Keratinocyte (primary cell): ENCODE results near the gene SH3PXD2A. TPM values are rescaled to one million over a fixed set of nuclear protein-coding genes. Genes with fewer than 3 reads are reported as not detected.
"Not testable (repeated sequence)": the region's sequence is repeated elsewhere in the genome, so short reads cannot be mapped to it uniquely, and the experiment has no call there.

ENCODE experiments used
- DNase-seq: peaks from one replicate; pipeline ENCODE4 v3.0.0-alpha.2; 2011; ENCODE audit warnings: low read depth, missing footprints, low spot score
- FAIRE-seq: peaks from 2 replicates; lab custom pipeline; 2011; peaks lifted over from hg19 to GRCh38; lab: Jason Lieb, UNC
- H2AFZ ChIP-seq: 2 replicates; pipeline ENCODE4 v1.6.0; 2012; ENCODE audit warnings: low read length, control low read depth, inconsistent platforms; ENCODE audit not compliant: control insufficient read depth
- H3K27ac ChIP-seq: 2 replicates; pipeline ENCODE4 v1.5.1; 2011; ENCODE audit warnings: low read length; ENCODE audit not compliant: control insufficient read depth, insufficient read depth
- H3K27me3 ChIP-seq: 3 replicates; pipeline ENCODE4 v1.6.0; 2011; ENCODE audit warnings: low read length; ENCODE audit not compliant: control insufficient read depth, insufficient read depth; ENCODE audit errors: extremely low read depth
- H3K36me3 ChIP-seq, 2 experiments: 2 replicates in 1 of 2; 3 replicates in 1 of 2; pipeline ENCODE4 v1.5.1; 2011; ENCODE audit warnings: low read length in 2 of 2, mild to moderate bottlenecking in 1 of 2; ENCODE audit not compliant: control insufficient read depth in 2 of 2, insufficient read depth in 2 of 2; ENCODE audit errors: extremely low read depth in 1 of 2
- H3K4me1 ChIP-seq: 3 replicates; pipeline ENCODE4 v1.5.1; 2011; ENCODE audit warnings: low read length; ENCODE audit not compliant: control insufficient read depth, insufficient read depth; ENCODE audit errors: extremely low read depth
- H3K4me2 ChIP-seq: 3 replicates; pipeline ENCODE4 v1.6.0; 2011; ENCODE audit warnings: low read depth, low read length; ENCODE audit not compliant: control insufficient read depth, insufficient read depth; ENCODE audit errors: extremely low read depth
- H3K4me3 ChIP-seq, 3 experiments: fragments of 200-600 bp in 1 of 3; sonication (generic) in 1 of 3; 2 replicates in 2 of 3; 3 replicates in 1 of 3; pipeline ENCODE4 v1.5.1; 2011 to 2016; ENCODE audit warnings: low read length in 3 of 3, mild to moderate bottlenecking in 3 of 3, control low read depth in 2 of 3, inconsistent platforms in 1 of 3, low read depth in 1 of 3, mixed read lengths in 1 of 3, mixed run types in 1 of 3, moderate library complexity in 1 of 3; ENCODE audit not compliant: control insufficient read depth in 2 of 3, insufficient read depth in 2 of 3; ENCODE audit errors: extremely low read depth in 1 of 3
- H3K79me2 ChIP-seq: 2 replicates; pipeline ENCODE4 v1.6.0; 2012; ENCODE audit warnings: low read length; ENCODE audit not compliant: control insufficient read depth, insufficient read depth
- H3K9ac ChIP-seq: 3 replicates; pipeline ENCODE4 v1.6.0; 2011; ENCODE audit warnings: low read length; ENCODE audit not compliant: control insufficient read depth, insufficient read depth; ENCODE audit errors: extremely low read depth
- H3K9me1 ChIP-seq: 3 replicates; pipeline ENCODE4 v1.6.0; 2011; ENCODE audit warnings: low read length; ENCODE audit not compliant: control insufficient read depth, insufficient read depth; ENCODE audit errors: extremely low read depth
- H3K9me3 ChIP-seq: 2 replicates; pipeline ENCODE4 v1.5.1; 2012; ENCODE audit warnings: low read depth, low read length; ENCODE audit not compliant: control insufficient read depth
- H4K20me1 ChIP-seq: 3 replicates; pipeline ENCODE4 v1.6.0; 2011; ENCODE audit warnings: low read length; ENCODE audit not compliant: control insufficient read depth, insufficient read depth; ENCODE audit errors: extremely low read depth
- EZH2 ChIP-seq: IDR thresholded peaks from one replicate; pipeline ENCODE4 v1.6.1; 2012; ENCODE audit warnings: inconsistent platforms, mild to moderate bottlenecking, low read length, moderate library complexity
- dilution Hi-C: fragments of 300-500 bp; cut with MboI; formaldehyde crosslinking; loops from one replicate; pipeline ENCODE4 v1.7.0; 2020; ENCODE audit warnings: low sequenced_read_pairs; ENCODE audit not compliant: extremely low pct_ligation_motif_present
- polyA plus RNA-seq, 5 experiments: library from polyadenylated mRNA; depleted of rRNA in 3 of 5; stranded (reverse) in 3 of 5; stranded (forward) in 1 of 5; unstranded in 1 of 5; fragments of >200 nt; gene quantifications; 1 replicate in 1 of 5; 2 replicates in 3 of 5; 3 replicates in 1 of 5; pipeline versions ENCODE4 v1.2.1 to v1.2.3, GENCODE V29; 2011 to 2012; ENCODE audit warnings: missing spikeins in 2 of 5, low read depth in 1 of 5, low replicate concordance in 1 of 5
- TF ChIP-seq, protein P1 (sequence below), 3 experiments: IDR thresholded peaks in 1 of 3; conservative IDR thresholded peaks in 1 of 3; optimal IDR thresholded peaks in 1 of 3; 2 replicates in 2 of 3; 3 replicates in 1 of 3; pipeline versions ENCODE3 to v1.5.1; 2011; ENCODE audit warnings: low read length in 3 of 3, mild to moderate bottlenecking in 3 of 3, moderate library complexity in 2 of 3, control low read depth in 1 of 3, inconsistent platforms in 1 of 3; ENCODE audit not compliant: insufficient read depth in 2 of 3; ENCODE audit errors: extremely low read depth in 1 of 3

SH3PXD2A gene
- polyA plus RNA-seq, 1 donor (not counting 4 experiments of a cell fraction or from before 2014, with no cell fraction given) = 33.9 TPM

DNA sequence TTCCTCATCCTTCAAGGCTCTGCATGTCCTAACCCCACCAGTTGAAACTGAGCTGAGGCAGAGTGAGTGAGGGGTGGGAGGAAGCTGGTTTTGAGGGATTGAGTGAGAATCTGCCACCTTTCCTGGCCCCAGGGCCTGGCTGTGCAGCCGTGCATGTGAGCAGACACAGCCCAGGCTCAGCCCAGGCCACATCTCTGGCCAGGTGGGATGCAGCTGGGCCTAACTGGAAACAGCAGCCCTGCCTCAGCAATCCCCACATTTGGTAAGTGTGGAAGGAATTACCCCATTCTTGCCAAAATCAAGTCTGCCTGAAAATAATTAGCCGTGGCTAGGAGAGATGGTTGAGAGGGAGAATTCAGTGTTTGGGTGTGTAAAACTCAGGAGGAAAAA is 245.3 kb downstream of the SH3PXD2A start:
- Histone ChIP-seq H3K9me1 (no peaks in the 10 kb centered on the region), H3K4me3 (no peak overlapping the region), H3K4me1 (no peaks in the 10 kb centered on the region), H4K20me1 (peaks cover 6% of the 10 kb centered on the region), H3K9ac (no peak overlapping the region), H2AFZ (no peak overlapping the region), H3K9me3 (no peaks in the 10 kb centered on the region), H3K27me3 (no peaks in the 10 kb centered on the region), H3K79me2 (no peaks in the 10 kb centered on the region), H3K36me3 (peaks cover 60 to 63% of the 10 kb centered on the region in 2 experiments), H3K4me2 (no peak overlapping the region), H3K27ac (no peak overlapping the region)
- dilution Hi-C loops = no loop called here
- FAIRE-seq (no peak), DNase-seq (no peak)
- no peak for TF ChIP-seq EZH2
- TF ChIP-seq, protein P1, sequence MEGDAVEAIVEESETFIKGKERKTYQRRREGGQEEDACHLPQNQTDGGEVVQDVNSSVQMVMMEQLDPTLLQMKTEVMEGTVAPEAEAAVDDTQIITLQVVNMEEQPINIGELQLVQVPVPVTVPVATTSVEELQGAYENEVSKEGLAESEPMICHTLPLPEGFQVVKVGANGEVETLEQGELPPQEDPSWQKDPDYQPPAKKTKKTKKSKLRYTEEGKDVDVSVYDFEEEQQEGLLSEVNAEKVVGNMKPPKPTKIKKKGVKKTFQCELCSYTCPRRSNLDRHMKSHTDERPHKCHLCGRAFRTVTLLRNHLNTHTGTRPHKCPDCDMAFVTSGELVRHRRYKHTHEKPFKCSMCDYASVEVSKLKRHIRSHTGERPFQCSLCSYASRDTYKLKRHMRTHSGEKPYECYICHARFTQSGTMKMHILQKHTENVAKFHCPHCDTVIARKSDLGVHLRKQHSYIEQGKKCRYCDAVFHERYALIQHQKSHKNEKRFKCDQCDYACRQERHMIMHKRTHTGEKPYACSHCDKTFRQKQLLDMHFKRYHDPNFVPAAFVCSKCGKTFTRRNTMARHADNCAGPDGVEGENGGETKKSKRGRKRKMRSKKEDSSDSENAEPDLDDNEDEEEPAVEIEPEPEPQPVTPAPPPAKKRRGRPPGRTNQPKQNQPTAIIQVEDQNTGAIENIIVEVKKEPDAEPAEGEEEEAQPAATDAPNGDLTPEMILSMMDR (optimal IDR thresholded peaks at IDR 0.05 in 1 of 3, IDR thresholded peaks at IDR 0.05 in 1 of 3, conservative IDR thresholded peaks at IDR 0.05 in 1 of 3; ENCODE audit: extremely low read depth in 1 of 3, insufficient read depth in 2 of 3, low read length in 3 of 3) = no peak

DNA sequence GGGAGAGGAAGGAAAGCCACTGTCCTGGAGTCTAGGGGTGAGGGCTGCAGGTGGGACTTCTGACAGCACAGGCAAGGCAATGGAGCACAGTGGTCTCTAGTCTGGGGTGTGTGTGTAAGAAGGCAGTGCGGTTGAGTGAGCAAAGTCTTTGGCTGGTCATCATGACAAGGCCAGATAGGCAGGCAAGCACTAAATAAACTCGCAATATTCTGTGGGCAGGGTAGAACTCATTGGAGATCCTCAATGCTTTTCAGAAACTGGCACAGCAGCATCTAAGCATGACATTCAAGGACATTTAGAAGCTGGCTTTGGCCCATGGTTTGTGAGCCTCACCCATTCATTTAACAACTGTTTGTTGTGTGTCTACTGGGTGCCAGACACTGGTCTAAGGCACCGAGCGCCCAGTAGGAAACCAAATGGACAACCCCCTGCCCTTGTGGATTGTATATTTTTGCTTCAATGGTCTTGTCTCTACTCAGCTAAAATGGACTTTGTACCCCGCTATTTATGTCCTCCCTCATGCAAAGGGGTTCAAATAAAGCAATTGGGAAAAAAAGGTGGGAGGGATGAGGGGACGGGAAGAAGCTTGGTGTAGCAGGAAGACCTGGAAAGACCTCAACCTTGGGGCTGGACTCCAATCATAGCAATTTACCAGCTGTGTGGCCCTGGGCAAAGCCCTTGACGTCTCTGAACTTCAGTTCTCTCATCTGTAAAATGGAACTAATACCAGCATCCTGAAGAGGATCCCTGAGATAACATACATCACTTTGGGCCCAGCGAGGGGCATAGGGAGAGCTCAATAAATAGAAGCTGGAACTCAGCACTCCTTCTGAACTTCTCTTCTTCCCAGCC is 245.9 kb downstream of the SH3PXD2A start:
- FAIRE-seq (no peak), DNase-seq (no peak)
- TF ChIP-seq, protein P1 (optimal IDR thresholded peaks at IDR 0.05 in 1 of 3, IDR thresholded peaks at IDR 0.05 in 1 of 3, conservative IDR thresholded peaks at IDR 0.05 in 1 of 3; ENCODE audit: extremely low read depth in 1 of 3, insufficient read depth in 2 of 3, low read length in 3 of 3) = no peak
- TF ChIP-seq EZH2 = no peak
- no peak overlapping the region for H3K9ac ChIP-seq
- no peak overlapping the region for H2AFZ ChIP-seq
- no peaks in the 10 kb centered on the region for H3K4me1 ChIP-seq
- peaks cover 6% of the 10 kb centered on the region for H4K20me1 ChIP-seq
- no peak overlapping the region for H3K4me3 ChIP-seq
- dilution Hi-C loops = no loop called here
- no peaks in the 10 kb centered on the region for H3K79me2 ChIP-seq
- H3K4me2 ChIP-seq = no peak overlapping the region
- H3K27me3 ChIP-seq = no peaks in the 10 kb centered on the region
- no peaks in the 10 kb centered on the region for H3K9me3 ChIP-seq
- H3K36me3 ChIP-seq = peaks cover 65 to 66% of the 10 kb centered on the region in 2 experiments
- no peak overlapping the region for H3K27ac ChIP-seq
- H3K9me1 ChIP-seq = no peaks in the 10 kb centered on the region

DNA sequence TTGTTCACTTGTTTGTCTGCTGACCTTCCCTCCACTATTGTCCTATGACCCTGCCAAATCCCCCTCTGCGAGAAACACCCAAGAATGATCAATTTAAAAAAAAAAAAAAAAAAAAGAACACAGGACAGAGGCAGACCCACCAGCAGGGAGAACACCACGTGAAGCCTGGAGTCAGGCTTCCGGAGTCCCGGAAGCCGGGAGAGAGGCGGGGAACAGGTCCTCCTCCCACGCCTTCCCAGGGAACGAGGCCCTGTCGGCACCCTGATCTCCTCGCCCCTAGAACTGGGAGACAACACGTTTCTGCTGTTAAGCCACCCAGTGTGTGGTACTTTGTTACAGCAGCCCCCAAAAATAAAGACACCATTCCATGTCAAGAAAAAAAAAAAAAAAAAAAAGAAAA is 247.3 kb downstream of the SH3PXD2A start:
- H3K9me1 ChIP-seq, DNase-seq, H2AFZ ChIP-seq, H3K9ac ChIP-seq, H4K20me1 ChIP-seq, H3K9me3 ChIP-seq, H3K27ac ChIP-seq, H3K79me2 ChIP-seq, dilution Hi-C loops, H3K4me2 ChIP-seq, H3K27me3 ChIP-seq, H3K4me1 ChIP-seq, H3K4me3 ChIP-seq, FAIRE-seq: not testable (repeated sequence)
- H3K36me3 ChIP-seq = peaks cover 62 to 66% of the 10 kb centered on the region in 2 experiments
